GM12875 (cell line): ENCODE measurements around the gene ADGRF1.

Source experiments
- H3K4me3 ChIP-seq: one replicate; pipeline ENCODE4 v1.5.1; 2011; ENCODE audit warnings: low read depth, low read length, control low read depth
- CTCF ChIP-seq: IDR thresholded peaks from 2 replicates; pipeline ENCODE4 v1.5.1; 2011; ENCODE audit warnings: low read depth, mild to moderate bottlenecking, control low read depth, inconsistent platforms, low read length, moderate library complexity, borderline replicate concordance; ENCODE audit not compliant: insufficient read depth

Gene ADGRF1

GRCh38 chr6:47047097-47047478 lies 5.0 kb upstream of the ADGRF1 start:
- no peak overlapping the region for H3K4me3 ChIP-seq
- TF ChIP-seq CTCF: no peak

DNA sequence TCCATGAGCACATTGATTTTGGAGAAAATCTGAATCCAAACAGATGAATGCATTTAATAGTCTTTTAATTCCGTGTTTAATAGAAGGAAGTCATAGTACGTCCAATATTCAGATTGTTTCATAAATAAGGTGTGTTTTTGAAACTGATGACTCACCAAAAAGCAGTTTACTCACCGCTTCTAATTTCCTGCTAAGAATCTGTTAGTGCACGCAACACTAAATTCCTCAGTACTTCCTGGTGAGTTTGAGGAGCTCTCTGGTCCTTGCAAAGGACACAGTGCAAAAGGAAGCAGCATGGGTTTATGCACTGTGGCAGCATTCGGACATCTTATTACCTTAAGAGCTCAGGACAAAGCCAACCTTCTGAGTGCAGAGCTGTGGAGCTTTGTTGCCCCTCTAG lies 2.3 kb upstream of the ADGRF1 start:
- no peak overlapping the region for H3K4me3 ChIP-seq
- no peak for TF ChIP-seq CTCF

DNA sequence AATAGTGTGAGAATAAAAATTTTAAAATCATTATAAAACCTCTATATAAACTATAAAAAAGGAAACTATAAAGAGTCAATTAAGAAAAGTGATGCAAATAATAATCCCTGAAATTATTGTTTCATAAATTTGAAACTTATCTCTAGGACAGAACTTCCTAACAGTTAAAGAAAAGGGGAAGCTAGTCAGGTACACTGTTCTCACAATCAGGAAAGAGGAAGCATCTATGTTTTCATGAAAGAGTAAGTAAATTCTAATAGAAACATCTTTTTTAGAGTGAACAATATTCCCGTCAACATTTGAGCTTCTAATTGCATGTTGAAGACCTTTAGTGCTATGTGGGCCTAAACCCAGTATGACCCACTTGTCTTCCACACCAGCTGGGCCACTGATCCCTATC lies 1.2 kb upstream of the ADGRF1 start:
- no peak for TF ChIP-seq CTCF
- H3K4me3 ChIP-seq: no peak overlapping the region

GRCh38 chr6:47041741-47042140 lies 391 bp downstream of the ADGRF1 start:
- H3K4me3 ChIP-seq: no peak overlapping the region
- no peak for TF ChIP-seq CTCF

- H3K4me3 ChIP-seq: no peak overlapping the region
- no peak for TF ChIP-seq CTCF
Measured at GRCh38 chr6:47034926-47035325, 7.2 kb downstream of the ADGRF1 start.

DNA sequence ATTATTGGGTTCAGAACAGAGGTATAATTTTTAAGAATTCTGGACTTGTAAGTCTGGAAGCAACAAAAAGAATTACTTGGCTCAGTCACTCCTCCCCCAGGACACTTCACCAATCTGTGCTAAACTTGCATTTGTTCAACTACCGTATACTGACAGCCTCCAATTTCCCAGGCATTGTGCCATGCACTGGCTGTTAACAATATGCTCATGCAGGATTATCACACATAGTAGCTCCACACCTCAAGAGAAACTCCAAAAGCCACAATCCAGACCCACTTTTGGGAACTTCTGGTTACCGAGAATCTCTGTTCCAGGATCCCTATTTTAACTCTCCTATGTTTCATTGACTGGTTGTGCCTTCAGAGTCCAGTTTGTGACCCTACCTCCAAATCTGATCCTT lies 7.7 kb downstream of the ADGRF1 start:
- no peak overlapping the region for H3K4me3 ChIP-seq
- no peak for TF ChIP-seq CTCF

DNA sequence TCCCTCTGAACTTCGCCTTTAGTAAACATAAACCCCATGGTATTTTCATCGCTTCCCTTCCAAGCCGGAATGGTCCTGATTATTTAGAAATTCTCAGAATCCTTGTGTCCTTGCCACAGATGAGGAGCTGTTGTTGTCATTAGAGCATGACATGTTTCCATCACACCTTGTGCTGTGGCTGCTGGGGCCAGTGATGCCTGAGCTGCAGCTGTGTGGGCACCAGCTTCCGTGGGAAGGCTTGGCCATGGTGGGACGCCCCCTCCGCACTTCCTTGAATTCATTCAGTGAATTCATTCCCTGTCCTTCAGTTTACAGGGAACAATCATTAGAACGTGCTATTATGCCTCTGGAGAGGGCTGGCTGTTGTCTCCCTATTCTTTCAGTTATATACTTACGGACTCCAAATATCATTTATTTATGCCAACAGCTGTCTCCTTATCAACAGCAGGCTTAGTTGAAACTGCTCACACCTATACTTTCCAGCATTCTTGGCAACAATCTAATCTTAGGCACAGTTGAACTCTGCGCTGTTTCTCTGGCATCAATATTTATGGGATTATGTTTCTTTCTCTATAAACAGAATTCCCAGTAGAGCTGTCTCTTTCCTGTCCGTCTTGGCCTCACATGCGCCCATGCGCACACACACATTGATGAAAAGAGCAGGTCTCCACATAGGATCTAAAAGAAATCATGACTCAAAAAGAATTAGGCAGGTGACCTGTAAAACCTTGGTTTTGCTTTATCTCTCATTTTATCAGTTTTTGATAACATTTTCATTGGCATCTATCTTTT lies 9.0 kb downstream of the ADGRF1 start:
- H3K4me3 ChIP-seq: no peak overlapping the region

More for the DNA sequence above, 9.0 kb downstream of the ADGRF1 start:
- no peak for TF ChIP-seq CTCF
